Lower lobe of right lung (tissue), 2 donors: ENCODE measurements around the gene C17orf75. TPM values are rescaled to one million over a fixed set of nuclear protein-coding genes. Genes with fewer than 3 reads are reported as not detected.
"Not testable (repeated sequence)": the region's sequence is repeated elsewhere in the genome, so short reads cannot be mapped to it uniquely, and the experiment has no call there.

ENCODE experiments used
- ATAC-seq, 2 donors: fragments of 200-7000 bp; cut with Tn5 transposase; one replicate each; pipeline ENCODE4 v1.9.1; 2020 to 2022; ENCODE audit warnings: mild to moderate bottlenecking in 2 of 2, moderate library complexity in 2 of 2
- DNase-seq: peaks from one replicate; pipeline ENCODE4 v3.0.0-alpha.2; 2020
- H3K27ac ChIP-seq: fragments of 200-600 bp; one replicate; pipeline ENCODE4 v1.8.0; 2022
- H3K27me3 ChIP-seq: fragments of 200-600 bp; one replicate; pipeline ENCODE4 v1.8.0; 2022; ENCODE audit warnings: low read depth
- H3K36me3 ChIP-seq: fragments of 200-600 bp; one replicate; pipeline ENCODE4 v1.8.0; 2022; ENCODE audit warnings: mild to moderate bottlenecking
- H3K4me1 ChIP-seq: fragments of 200-600 bp; one replicate; pipeline ENCODE4 v1.8.0; 2022
- H3K4me3 ChIP-seq: fragments of 200-600 bp; one replicate; pipeline ENCODE4 v1.8.0; 2022; ENCODE audit warnings: mild to moderate bottlenecking
- H3K9me3 ChIP-seq: fragments of 200-600 bp; one replicate; pipeline ENCODE4 v1.8.0; 2022
- CTCF ChIP-seq: fragments of 200-600 bp; IDR thresholded peaks from one replicate; pipeline ENCODE4 v1.8.0; 2022; ENCODE audit warnings: antibody characterized with exemption, mild to moderate bottlenecking
- intact Hi-C: fragments of 100-400 bp; cut with DNase I; formaldehyde crosslinking; loops from one replicate; pipeline ENCODE4 v1.11.0; 2022
- total RNA-seq: library from RNA; stranded (reverse); fragmentation: NEBNext Ultra II Directional; extraction: Animal tissue kit (Norgen Biotek cat#: 25700); gene quantifications from one replicate; pipeline ENCODE4 v1.2.1, GENCODE V29; 2021
- donor health status: DM: no; HTN: yes; CAD: no; lungs with severe emphysema.

C17orf75 gene
- total RNA-seq, 1 donor from 2014 or later, result 11.7 TPM

- Histone ChIP-seq H3K4me1 (peaks cover 53% of the 10 kb centered on the region), H3K36me3 (peaks cover 99% of the 10 kb centered on the region), H3K27ac (no peak overlapping the region), H3K27me3 (no peaks in the 10 kb centered on the region), H3K9me3 (no peaks in the 10 kb centered on the region), H3K4me3 (no peak overlapping the region)
- ATAC-seq (no peak), DNase-seq (no peak)
- no peak for TF ChIP-seq CTCF
- intact Hi-C loops, result no loop called here
Measured at GRCh38 chr17:32357615-32358014, 15.6 kb upstream of the C17orf75 start.

- H3K9me3 ChIP-seq, result no peaks in the 10 kb centered on the region
- DNase-seq, result no peak
- H3K4me3 ChIP-seq, result no peak overlapping the region
- peaks cover 99% of the 10 kb centered on the region for H3K36me3 ChIP-seq
- H3K4me1 ChIP-seq, result peaks cover 62% of the 10 kb centered on the region
- no peak for ATAC-seq
- H3K27me3 ChIP-seq, result no peaks in the 10 kb centered on the region
- H3K27ac ChIP-seq, result no peak overlapping the region
- intact Hi-C loops, result no loop called here
- no peak for TF ChIP-seq CTCF
Measured at GRCh38 chr17:32356750-32357149, 14.8 kb upstream of the C17orf75 start.

GRCh38 chr17:32356378-32356743 lies 14.4 kb upstream of the C17orf75 start:
- no peaks in the 10 kb centered on the region for H3K9me3 ChIP-seq
- ATAC-seq, result no peak
- H3K36me3 ChIP-seq, result peaks cover 98% of the 10 kb centered on the region
- no peak for DNase-seq
- H3K27me3 ChIP-seq, result no peaks in the 10 kb centered on the region
- no peak overlapping the region for H3K4me3 ChIP-seq
- intact Hi-C loops, result no loop called here
- H3K27ac ChIP-seq, result no peak overlapping the region
- no peak for TF ChIP-seq CTCF
- peaks cover 65% of the 10 kb centered on the region for H3K4me1 ChIP-seq

GRCh38 chr17:32355649-32356377 lies 13.8 kb upstream of the C17orf75 start:
- TF ChIP-seq CTCF, result no peak
- peak overlapping the region; percentile 10 for H3K4me3 ChIP-seq
- peak; percentile 69 to 71 for ATAC-seq
- intact Hi-C loops, result no loop called here
- H3K4me1 ChIP-seq, result peaks cover 65% of the 10 kb centered on the region
- no peak for DNase-seq
- H3K27me3 ChIP-seq, result no peaks in the 10 kb centered on the region
- H3K27ac ChIP-seq, result no peak overlapping the region
- H3K36me3 ChIP-seq, result peaks cover 92% of the 10 kb centered on the region
- H3K9me3 ChIP-seq, result no peaks in the 10 kb centered on the region

- intact Hi-C loops, DNase-seq, ATAC-seq, H3K27me3 ChIP-seq, H3K9me3 ChIP-seq, H3K27ac ChIP-seq: not testable (repeated sequence)
- Histone ChIP-seq H3K36me3 (peaks cover 61% of the 10 kb centered on the region), H3K4me3 (peak overlapping the region; percentile 82), H3K4me1 (peaks cover 74% of the 10 kb centered on the region)
Measured at GRCh38 chr17:32352734-32353133, 10.8 kb upstream of the C17orf75 start.

GRCh38 chr17:32350666-32351418 lies 8.9 kb upstream of the C17orf75 start:
- H3K27me3 ChIP-seq, result no peaks in the 10 kb centered on the region
- no peaks in the 10 kb centered on the region for H3K9me3 ChIP-seq
- H3K4me3 ChIP-seq, result peak overlapping the region; percentile 82
- H3K27ac ChIP-seq, result peak overlapping the region; percentile 98
- intact Hi-C loops, result no loop called here
- peaks cover 55% of the 10 kb centered on the region for H3K4me1 ChIP-seq
- ATAC-seq (peak; percentile 72 to 83), DNase-seq (no peak)
- no peak for TF ChIP-seq CTCF
- peaks cover 42% of the 10 kb centered on the region for H3K36me3 ChIP-seq
